H1 (cell line): ENCODE data around the gene NAT9. TPM values are rescaled to one million over a fixed set of nuclear protein-coding genes. Genes with fewer than 3 reads are reported as not detected.

ENCODE experiments used
- CTCF ChIA-PET: fragments of 300-600 bp; sonication (Branson Sonifier 250); formaldehyde crosslinking; loops from one replicate; lab custom pipeline; 2021; ENCODE audit not compliant: partially characterized antibody; lab: Charles Lee
- POLR2A ChIA-PET: fragments of 300-600 bp; sonication (Branson Sonifier 250); formaldehyde crosslinking; loops from one replicate; lab custom pipeline; 2021; ENCODE audit warnings: inconsistent platforms; ENCODE audit not compliant: partially characterized antibody; lab: Charles Lee
- DNase-seq, 2 experiments: peaks; one replicate each; pipeline versions ENCODE4 v3.0.0 to v3.0.0-alpha.2; 2010 to 2022; ENCODE audit warnings: low spot score in 2 of 2, low read depth in 1 of 2, mixed read lengths in 1 of 2
- FAIRE-seq: peaks from 2 replicates; lab custom pipeline; 2011; peaks lifted over from hg19 to GRCh38; lab: Jason Lieb, UNC
- H2AFZ ChIP-seq: 2 replicates; pipeline ENCODE4 v1.8.1; 2012; ENCODE audit warnings: low read length, inconsistent platforms
- H2AK5ac ChIP-seq: 2 replicates; pipeline ENCODE4 v1.6.1; 2013; ENCODE audit warnings: low read depth, low read length
- H2BK120ac ChIP-seq: replicated peaks from 2 replicates; pipeline ENCODE3; 2013; ENCODE audit warnings: low read depth, low read length, inconsistent platforms
- H2BK12ac ChIP-seq: 2 replicates; pipeline ENCODE4 v1.6.1; 2013; ENCODE audit warnings: low read depth, low read length
- H2BK15ac ChIP-seq: 2 replicates; pipeline ENCODE4 v1.6.1; 2013; ENCODE audit warnings: low read length
- H2BK20ac ChIP-seq: 2 replicates; pipeline ENCODE4 v1.6.1; 2013; ENCODE audit warnings: low read length
- H2BK5ac ChIP-seq: 2 replicates; pipeline ENCODE4 v1.6.1; 2013; ENCODE audit warnings: low read depth, low read length
- H3K14ac ChIP-seq: 2 replicates; pipeline ENCODE4 v1.6.1; 2013; ENCODE audit warnings: inconsistent platforms; ENCODE audit not compliant: insufficient read length
- H3K18ac ChIP-seq: 2 replicates; pipeline ENCODE4 v1.6.1; 2013; ENCODE audit warnings: low read length; ENCODE audit errors: extremely low read depth
- H3K23ac ChIP-seq: 2 replicates; pipeline ENCODE4 v1.6.1; 2013; ENCODE audit warnings: inconsistent platforms; ENCODE audit not compliant: insufficient read length
- H3K23me2 ChIP-seq: 2 replicates; pipeline ENCODE4 v1.6.1; 2013; ENCODE audit warnings: low read depth, low read length
- H3K27ac ChIP-seq: 2 replicates; pipeline ENCODE4 v1.6.1; 2011; ENCODE audit warnings: low read depth, low read length, inconsistent platforms
- H3K27me3 ChIP-seq, 4 experiments: replicated peaks in 1 of 4; 1 replicate in 1 of 4; 2 replicates in 3 of 4; pipeline versions ENCODE4 v1.6.1 to v1.8.1; 2011 to 2013; ENCODE audit warnings: low read length in 3 of 4, mild to moderate bottlenecking in 3 of 4, inconsistent platforms in 2 of 4, mixed read lengths in 2 of 4, moderate library complexity in 1 of 4; ENCODE audit not compliant: control insufficient read depth in 3 of 4, insufficient read depth in 3 of 4; ENCODE audit errors: extremely low read depth in 1 of 4
- H3K36me3 ChIP-seq, 4 experiments: 2 replicates each; pipeline versions ENCODE4 v1.6.1 to v1.8.1; 2011 to 2013; ENCODE audit warnings: mild to moderate bottlenecking in 4 of 4, low read length in 3 of 4, moderate library complexity in 2 of 4, control low read depth in 1 of 4, inconsistent platforms in 1 of 4; ENCODE audit not compliant: insufficient read depth in 4 of 4, control insufficient read depth in 2 of 4
- H3K4ac ChIP-seq: replicated peaks from 2 replicates; pipeline ENCODE3; 2013; ENCODE audit warnings: low read length, low read depth, mixed read lengths, inconsistent platforms; ENCODE audit not compliant: insufficient read length
- H3K4me1 ChIP-seq, 4 experiments: replicated peaks in 1 of 4; 1 replicate in 1 of 4; 2 replicates in 3 of 4; pipeline versions ENCODE4 v1.6.1 to v1.8.1; 2011 to 2013; ENCODE audit warnings: low read length in 3 of 4, inconsistent platforms in 2 of 4, mixed read lengths in 1 of 4; ENCODE audit not compliant: insufficient read depth in 4 of 4, control insufficient read depth in 3 of 4
- H3K4me2 ChIP-seq, 2 experiments: 2 replicates each; pipeline versions ENCODE4 v1.6.1 to v1.8.1; 2011 to 2013; ENCODE audit warnings: low read depth in 2 of 2, low read length in 2 of 2, control low read depth in 1 of 2, inconsistent platforms in 1 of 2, mild to moderate bottlenecking in 1 of 2; ENCODE audit not compliant: insufficient read depth in 1 of 2
- H3K4me3 ChIP-seq, 4 experiments: fragments of 200-600, 300-600 bp in 1 of 4; sonication (generic), shearing (Covaris generic), sonication (Bioruptor Twin) in 1 of 4; 2 replicates each; pipeline versions ENCODE4 v1.5.1 to v1.8.1; 2011 to 2016; ENCODE audit warnings: low read length in 4 of 4, low read depth in 3 of 4, control low read depth in 2 of 4, inconsistent platforms in 2 of 4, mild to moderate bottlenecking in 2 of 4, mixed read lengths in 1 of 4, moderate library complexity in 1 of 4; ENCODE audit not compliant: insufficient read depth in 2 of 4; ENCODE audit errors: extremely low read depth in 1 of 4
- H3K56ac ChIP-seq: replicated peaks from 2 replicates; pipeline ENCODE3; 2013; ENCODE audit warnings: low read depth, mild to moderate bottlenecking, mixed read lengths, low read length, inconsistent platforms; ENCODE audit not compliant: insufficient read length
- H3K79me1 ChIP-seq: 2 replicates; pipeline ENCODE4 v1.6.1; 2013; ENCODE audit warnings: low read depth, low read length, control low read depth
- H3K79me2 ChIP-seq, 2 experiments: 2 replicates each; pipeline versions ENCODE4 v1.6.1 to v1.8.1; 2012 to 2013; ENCODE audit warnings: low read length in 2 of 2, mild to moderate bottlenecking in 2 of 2, inconsistent platforms in 1 of 2; ENCODE audit not compliant: insufficient read depth in 2 of 2, control insufficient read depth in 1 of 2
- H3K9ac ChIP-seq, 4 experiments: replicated peaks in 1 of 4; 1 replicate in 1 of 4; 2 replicates in 3 of 4; pipeline versions ENCODE4 v1.6.1 to v1.8.1; 2011 to 2013; ENCODE audit warnings: low read depth in 3 of 4, low read length in 3 of 4, control low read depth in 2 of 4, mild to moderate bottlenecking in 2 of 4, moderate library complexity in 2 of 4, inconsistent platforms in 1 of 4; ENCODE audit errors: extremely low read depth in 1 of 4
- H3K9me3 ChIP-seq, 2 experiments: 2 replicates each; pipeline versions ENCODE4 v1.6.1 to v1.8.1; 2012 to 2013; ENCODE audit warnings: mild to moderate bottlenecking in 2 of 2, moderate library complexity in 2 of 2, control low read depth in 1 of 2, inconsistent platforms in 1 of 2, low read depth in 1 of 2, low read length in 1 of 2, mixed read lengths in 1 of 2; ENCODE audit not compliant: insufficient read depth in 2 of 2
- H4K20me1 ChIP-seq, 2 experiments: replicated peaks in 1 of 2; 2 replicates each; pipeline versions ENCODE3 to v1.8.1; 2011 to 2013; ENCODE audit warnings: inconsistent platforms in 2 of 2, low read length in 2 of 2, mild to moderate bottlenecking in 1 of 2; ENCODE audit not compliant: insufficient read depth in 2 of 2, control insufficient read depth in 1 of 2
- H4K5ac ChIP-seq: 2 replicates; pipeline ENCODE4 v1.6.1; 2013; ENCODE audit warnings: low read length, low read depth, mixed read lengths, inconsistent platforms; ENCODE audit not compliant: insufficient read length
- H4K8ac ChIP-seq: 2 replicates; pipeline ENCODE4 v1.8.0; 2013; ENCODE audit warnings: mild to moderate bottlenecking, moderate library complexity, low read length, inconsistent platforms; ENCODE audit not compliant: insufficient read depth; ENCODE audit errors: extremely low read depth
- H4K91ac ChIP-seq: replicated peaks from 2 replicates; pipeline ENCODE3; 2013; ENCODE audit warnings: low read length, mixed read lengths, inconsistent platforms; ENCODE audit not compliant: insufficient read length
- SP4 ChIP-seq: IDR thresholded peaks from 2 replicates; pipeline ENCODE4 v1.6.1; 2012; ENCODE audit warnings: low read length, inconsistent platforms
- TBP ChIP-seq: IDR thresholded peaks from 2 replicates; pipeline ENCODE4 v1.6.1; 2011; ENCODE audit warnings: low read depth, low read length, improper control_type of control experiment
- WGBS, 2 experiments: shearing (Covaris generic) in 1 of 2; methylation state at CpG; one replicate each; pipeline versions ENCODE4 v1.1.6 to v1.1.7; 2013 to 2015; ENCODE audit warnings: low lambda C conversion rate in 2 of 2, mixed read lengths in 2 of 2, inconsistent platforms in 1 of 2, low coverage in 1 of 2, missing lambda C conversion rate in 1 of 2; ENCODE audit not compliant: insufficient replicate concordance in 2 of 2, insufficient coverage in 1 of 2, insufficient read length in 1 of 2; ENCODE audit errors: extremely low coverage in 1 of 2, missing lambda C conversion rate in 1 of 2; 5-methylcytosine and 5-hydroxymethylcytosine counted together
- polyA plus RNA-seq, 7 experiments: library from polyadenylated mRNA; depleted of rRNA in 3 of 7; stranded (reverse) in 5 of 7; unstranded in 2 of 7; fragments of >200 nt in 5 of 7; fragments of 200-250 nt in 2 of 7; gene quantifications; 1 replicate in 5 of 7; 2 replicates in 1 of 7; 4 replicates in 1 of 7; pipeline versions ENCODE4 v1.2.1 to v1.2.3, GENCODE V29; 2011 to 2013; ENCODE audit warnings: missing spikeins in 2 of 7, mixed read lengths in 2 of 7
- total RNA-seq: library from RNA; stranded (reverse); fragmentation: NEBNext Ultra II Directional; extraction: Animal tissue kit (Norgen Biotek cat#: 25700); gene quantifications from 2 replicates; pipeline ENCODE4 v1.2.1, GENCODE V29; 2021

The NAT9 gene
- total and polyA plus RNA-seq, 2 of the 8 experiments (the other 6 are each of a cell fraction or from before 2014, with no cell fraction given), result 32.3 to 42.7 TPM

- H3K4me2 ChIP-seq, result peak overlapping the region; percentile 15 to 18; a peak in 2 of 4 replicates
- H4K91ac ChIP-seq, result no peak overlapping the region
- POLR2A ChIA-PET, result interaction anchor here (0.8 to 9.3 kb wide), 9 partner anchors 9 to 115 kb away, joined by 3 to 60 read pairs (median 5); partner anchors contain the start of genes NAT9 and RAB37
- H4K8ac ChIP-seq, result no peak overlapping the region; the same call in 1 of the 2 replicates
- peak overlapping the region; percentile 69; the same call in 1 of the 2 replicates for H2BK12ac ChIP-seq
- no peak overlapping the region for H3K23ac ChIP-seq
- peaks cover 5 to 40% (median 23%) of the 10 kb centered on the region in 4 experiments for H3K4me1 ChIP-seq
- peaks cover 7 to 23% of the 10 kb centered on the region in 2 experiments; a peak in 3 of 4 replicates for H3K79me2 ChIP-seq
- H3K56ac ChIP-seq, result no peak overlapping the region
- no peak overlapping the region for H2BK120ac ChIP-seq
- no peak overlapping the region for H2AFZ ChIP-seq
- FAIRE-seq (no peak), DNase-seq (no peak)
- H3K9ac ChIP-seq, result no peak overlapping the region; a peak in 1 of 7 replicates
- H3K4ac ChIP-seq, result no peak overlapping the region
- no peaks in the 10 kb centered on the region for H3K27me3 ChIP-seq
- 0 out of 2 replicates have a peak overlapping the region, but pooled peaks have one; percentile 18 for H2BK5ac ChIP-seq
- H2BK15ac ChIP-seq, result 0 out of 2 replicates have a peak overlapping the region, but pooled peaks have one; percentile 25
- peaks cover 13% of the 10 kb centered on the region for H3K23me2 ChIP-seq
- TF ChIP-seq TBP (no peak), SP4 (no peak)
- H3K14ac ChIP-seq, result no peak overlapping the region
- H2BK20ac ChIP-seq, result no peak overlapping the region
- no peak overlapping the region for H4K5ac ChIP-seq
- no peak overlapping the region for H3K4me3 ChIP-seq
- CTCF ChIA-PET, result interaction anchor here (0.8 to 4.7 kb wide), 19 partner anchors 10 to 368 kb away, joined by 3 to 388 read pairs (median 12); partner anchors contain the start of genes NAT9 and RAB37
- H3K27ac ChIP-seq, result no peak overlapping the region
- peak overlapping the region; percentile 43; the same call in 1 of the 2 replicates for H2AK5ac ChIP-seq
- peaks cover 16 to 19% of the 10 kb centered on the region in 2 experiments for H4K20me1 ChIP-seq
- peaks cover 3% of the 10 kb centered on the region for H3K79me1 ChIP-seq
- peak overlapping the region; percentile 25; the same call in 1 of the 2 replicates for H3K18ac ChIP-seq
- WGBS, 2 experiments, result 82% methylated on average over 5 of the region's 5 CpGs; no CpG with 5 or more reads in 1 of the 2 experiments
- H3K36me3 ChIP-seq, result no peaks in the 10 kb centered on the region
- H3K9me3 ChIP-seq, result no peaks in the 10 kb centered on the region
Observed at GRCh38 chr17:74746376-74746775, 29.8 kb downstream of the NAT9 start.
